B cell (primary cell): ENCODE data around the gene HLA-C. TPM values are rescaled to one million over a fixed set of nuclear protein-coding genes. Genes with fewer than 3 reads are reported as not detected.
A peak's percentile ranks its signal among the peaks of the same experiment; 100 is the strongest.

Experiments
- ATAC-seq: fragments of 200-7000 bp; cut with Tn5 transposase; one replicate; pipeline ENCODE4 v1.10.0; 2021; ENCODE audit warnings: low read depth, mild to moderate bottlenecking, moderate number of reproducible peaks, moderate library complexity
- CTCF ChIA-PET: fragments of 350-600 bp; sonication (Branson Sonifier 250); formaldehyde crosslinking; loops from one replicate; lab custom pipeline; 2021; ENCODE audit warnings: antibody characterized with exemption, inconsistent platforms; lab: Charles Lee
- POLR2A ChIA-PET: fragments of 350-600 bp; sonication (Branson Sonifier 250); formaldehyde crosslinking; loops from one replicate; lab custom pipeline; 2021; ENCODE audit warnings: antibody characterized with exemption; lab: Charles Lee
- DNase-seq: peaks from one replicate; pipeline ENCODE4 v3.0.0; 2013
- H2AFZ ChIP-seq: 2 replicates; pipeline ENCODE4 v1.6.1; 2012; ENCODE audit warnings: mild to moderate bottlenecking, low read depth, low read length; ENCODE audit not compliant: insufficient read depth, poor library complexity, severe bottlenecking
- H3K27ac ChIP-seq, 2 donors: 1 replicate in 1 of 2; 2 replicates in 1 of 2; pipeline ENCODE4 v1.5.1; 2012 to 2013; ENCODE audit warnings: low read length in 2 of 2, mild to moderate bottlenecking in 2 of 2, moderate library complexity in 1 of 2
- H3K27me3 ChIP-seq, 4 experiments: fragments of 200-600 bp in 1 of 4; sonication (generic) in 1 of 4; replicated peaks in 1 of 4; 1 replicate in 2 of 4; 2 replicates in 2 of 4; pipeline versions ENCODE4 v1.6.1 to v1.7.0; 2013 to 2016; ENCODE audit warnings: low read length in 3 of 4, mild to moderate bottlenecking in 2 of 4, mixed read lengths in 1 of 4, moderate library complexity in 1 of 4; ENCODE audit not compliant: insufficient read depth in 4 of 4, control insufficient read depth in 3 of 4; ENCODE audit errors: control extremely low read depth in 1 of 4
- H3K36me3 ChIP-seq, 2 experiments: replicated peaks in 1 of 2; 1 replicate in 1 of 2; 2 replicates in 1 of 2; pipeline versions ENCODE4 v1.6.1 to v1.7.1; 2013; ENCODE audit warnings: low read length in 1 of 2; ENCODE audit not compliant: insufficient read depth in 2 of 2, control insufficient read depth in 1 of 2; ENCODE audit errors: control extremely low read depth in 1 of 2, extremely low read depth in 1 of 2
- H3K4me1 ChIP-seq, 2 donors: fragments of 200-600 bp in 1 of 2; sonication (generic) in 1 of 2; 1 replicate in 1 of 2; 2 replicates in 1 of 2; pipeline versions ENCODE4 v1.5.1 to v1.6.1; 2013 to 2017; ENCODE audit warnings: low read length in 2 of 2; ENCODE audit not compliant: control insufficient read depth in 2 of 2, insufficient read depth in 2 of 2
- H3K4me2 ChIP-seq: replicated peaks from 2 replicates; pipeline ENCODE3; 2012; ENCODE audit warnings: mild to moderate bottlenecking, low read depth, low read length; ENCODE audit not compliant: poor library complexity, severe bottlenecking
- H3K4me3 ChIP-seq, 5 experiments: fragments of 200-600 bp in 1 of 5; sonication (generic) in 1 of 5; 1 replicate in 3 of 5; 2 replicates in 2 of 5; pipeline versions ENCODE4 v1.5.1 to v1.7.0; 2011 to 2016; ENCODE audit warnings: low read length in 4 of 5, mild to moderate bottlenecking in 4 of 5, low read depth in 2 of 5, control low read depth in 1 of 5, moderate library complexity in 1 of 5; ENCODE audit not compliant: insufficient read depth in 1 of 5; ENCODE audit errors: control extremely low read depth in 1 of 5, extremely low read depth in 1 of 5
- H3K79me2 ChIP-seq: fragments of 200-600 bp; sonication (generic); one replicate; pipeline ENCODE4 v1.6.0; 2016; ENCODE audit warnings: low read length; ENCODE audit not compliant: control insufficient read depth, insufficient read depth
- H3K9ac ChIP-seq: fragments of 200-600 bp; sonication (generic); 2 replicates; pipeline ENCODE4 v1.6.1; 2017; ENCODE audit warnings: mild to moderate bottlenecking, low read length, moderate library complexity
- H3K9me3 ChIP-seq, 3 donors: one replicate each; pipeline versions ENCODE4 v1.6.1 to v1.7.1; 2013; ENCODE audit warnings: low read length in 2 of 3; ENCODE audit not compliant: control insufficient read depth in 2 of 3, insufficient read depth in 1 of 3; ENCODE audit errors: control extremely low read depth in 1 of 3
- H4K20me1 ChIP-seq: 2 replicates; pipeline ENCODE4 v1.6.0; 2012; ENCODE audit warnings: mild to moderate bottlenecking, low read length; ENCODE audit not compliant: insufficient read depth, control insufficient read depth, poor library complexity, severe bottlenecking
- H3K27ac Mint-ChIP-seq: one replicate; pipeline ENCODE4 v1.8.0; 2021; ENCODE audit warnings: mixed read lengths
- H3K27me3 Mint-ChIP-seq: one replicate; pipeline ENCODE4 v1.8.0; 2021; ENCODE audit warnings: mixed read lengths
- H3K4me1 Mint-ChIP-seq: one replicate; pipeline ENCODE4 v1.8.0; 2021; ENCODE audit warnings: mixed read lengths
- H3K4me3 Mint-ChIP-seq: one replicate; pipeline ENCODE4 v1.8.0; 2021; ENCODE audit warnings: mixed read lengths
- H3K9me3 Mint-ChIP-seq: one replicate; pipeline ENCODE4 v1.8.0; 2022; ENCODE audit warnings: mixed read lengths; ENCODE audit not compliant: insufficient read depth
- CTCF ChIP-seq: fragments of 200-600 bp; IDR thresholded peaks from one replicate; pipeline ENCODE4 v1.8.0; 2022; ENCODE audit warnings: antibody characterized with exemption, mild to moderate bottlenecking
- EZH2 ChIP-seq: IDR thresholded peaks from 2 replicates; pipeline ENCODE4 v1.6.1; 2012; ENCODE audit warnings: borderline replicate concordance, low read depth, mild to moderate bottlenecking, moderate library complexity, low read length; ENCODE audit not compliant: insufficient read depth, poor library complexity, severe bottlenecking
- WGBS: methylation state at CpG from one replicate; pipeline ENCODE4 v1.1.5; 2013; ENCODE audit warnings: missing lambda C conversion rate; ENCODE audit not compliant: insufficient coverage; 5-methylcytosine and 5-hydroxymethylcytosine counted together
- intact Hi-C: fragments of 100-400 bp; cut with micrococcal nuclease; formaldehyde crosslinking; loops from one replicate; pipeline ENCODE4 v1.10.0; 2022
- polyA plus RNA-seq: library from polyadenylated mRNA; depleted of rRNA; stranded (reverse); fragments of >200 nt; gene quantifications from 2 replicates; pipeline ENCODE4 v1.2.3, GENCODE V29; 2012
- total RNA-seq, 2 donors: library from RNA; stranded (reverse); fragments of 120-200 nt in 1 of 2; gene quantifications; 1 replicate in 1 of 2; 2 replicates in 1 of 2; pipeline versions ENCODE4 v1.2.3 to v1.2.4, GENCODE V29; 2013 to 2022

The HLA-C gene
- total and polyA plus RNA-seq, 2 donors (not counting 1 experiment from before 2014, with no cell fraction given) = 998 to 1,983 TPM

GRCh38 chr6:31308050-31308844 lies 36.4 kb upstream of the HLA-C start:
- Histone ChIP-seq H3K36me3 (no peaks in the 10 kb centered on the region), H3K9ac (peak overlapping the region; percentile 78), H3K9me3 (peaks cover 0 to 4% (median 0%) of the 10 kb centered on the region in 3 donors), H2AFZ (peak overlapping the region; percentile 97), H3K4me3 (peak overlapping the region in 4 of 5 experiments; percentile 67 to 82 (median 70)), H3K4me2 (peak overlapping the region; percentile 93), H3K27me3 (peaks cover 0 to 12% (median 3%) of the 10 kb centered on the region in 4 experiments), H3K79me2 (no peaks in the 10 kb centered on the region), H3K4me1 (peaks cover 0 to 16% of the 10 kb centered on the region in 2 donors), H3K27ac (peak overlapping the region; percentile 18 to 23), H4K20me1 (no peaks in the 10 kb centered on the region)
- TF ChIP-seq CTCF (no peak), EZH2 (no peak)
- peak overlapping the region; percentile 93 for H3K4me3 Mint-ChIP-seq
- CTCF ChIA-PET = interaction anchor here (0.9 to 1.6 kb wide), 6 partner anchors 14 to 114 kb away, joined by 3 to 5 read pairs (median 4); no protein-coding TSS in a partner anchor
- DNase-seq (peak; percentile 89), ATAC-seq (peak; percentile 96)
- POLR2A ChIA-PET = interaction anchor here (0.5 to 1.7 kb wide), 6 partner anchors 34 to 188 kb away, joined by 3 to 5 read pairs (median 4); no protein-coding TSS in a partner anchor
- 4% methylated on average over 46 of the region's 57 CpGs for WGBS
- peaks cover 20% of the 10 kb centered on the region for H3K27me3 Mint-ChIP-seq
- H3K4me1 Mint-ChIP-seq = peaks cover 7% of the 10 kb centered on the region
- peak overlapping the region; percentile 83 for H3K27ac Mint-ChIP-seq
- intact Hi-C loops = loop anchor here (1.0 to 5.0 kb wide), 2 partner anchors 36 to 44 kb away; partner anchors contain the start of gene HLA-C
- H3K9me3 Mint-ChIP-seq = no peaks in the 10 kb centered on the region
